ENCODE data around the gene MARK4.

DNA sequence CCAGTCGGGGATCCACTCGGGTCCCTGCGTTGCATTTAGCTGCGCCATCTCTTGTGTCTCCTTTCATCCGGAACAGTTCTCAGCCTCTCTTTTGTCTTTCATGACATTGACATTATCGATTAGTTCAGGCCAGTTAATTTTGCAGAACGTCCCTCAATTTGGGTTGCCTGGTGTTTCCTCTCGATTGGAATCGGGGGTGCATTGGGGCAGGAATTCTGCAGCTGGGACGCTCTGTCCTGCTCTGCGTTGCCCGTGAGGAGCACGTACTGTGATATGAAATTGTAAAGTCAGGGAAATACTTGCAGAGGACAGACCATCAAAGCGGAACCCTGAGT, 22.4 kb downstream of the MARK4 start:
- TF ChIP-seq, protein P1, sequence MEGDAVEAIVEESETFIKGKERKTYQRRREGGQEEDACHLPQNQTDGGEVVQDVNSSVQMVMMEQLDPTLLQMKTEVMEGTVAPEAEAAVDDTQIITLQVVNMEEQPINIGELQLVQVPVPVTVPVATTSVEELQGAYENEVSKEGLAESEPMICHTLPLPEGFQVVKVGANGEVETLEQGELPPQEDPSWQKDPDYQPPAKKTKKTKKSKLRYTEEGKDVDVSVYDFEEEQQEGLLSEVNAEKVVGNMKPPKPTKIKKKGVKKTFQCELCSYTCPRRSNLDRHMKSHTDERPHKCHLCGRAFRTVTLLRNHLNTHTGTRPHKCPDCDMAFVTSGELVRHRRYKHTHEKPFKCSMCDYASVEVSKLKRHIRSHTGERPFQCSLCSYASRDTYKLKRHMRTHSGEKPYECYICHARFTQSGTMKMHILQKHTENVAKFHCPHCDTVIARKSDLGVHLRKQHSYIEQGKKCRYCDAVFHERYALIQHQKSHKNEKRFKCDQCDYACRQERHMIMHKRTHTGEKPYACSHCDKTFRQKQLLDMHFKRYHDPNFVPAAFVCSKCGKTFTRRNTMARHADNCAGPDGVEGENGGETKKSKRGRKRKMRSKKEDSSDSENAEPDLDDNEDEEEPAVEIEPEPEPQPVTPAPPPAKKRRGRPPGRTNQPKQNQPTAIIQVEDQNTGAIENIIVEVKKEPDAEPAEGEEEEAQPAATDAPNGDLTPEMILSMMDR (conservative IDR thresholded peaks at IDR 0.05 in 1 of 2, IDR thresholded peaks at IDR 0.05 in 1 of 2; ENCODE audit: extremely low read depth in 1 of 2, insufficient read depth in 1 of 2, low read depth in 1 of 2, low read length in 2 of 2): no peak
- no peak for TF ChIP-seq EZH2 (IDR thresholded peaks at IDR 0.05; ENCODE audit: borderline replicate concordance, low read length)
